ENCODE measurements around the gene TOX2. TPM values are rescaled to one million over a fixed set of nuclear protein-coding genes. Genes with fewer than 3 reads are reported as not detected.

TOX2 gene
- total RNA-seq: 3.9 TPM

- no peak for DNase-seq (ENCODE audit: low spot score)
These were observed at the start of gene TOX2 for GRCh38 chr20:43914311-43915210. TSS of gene TOX2 (plus strand) at chr20:43914852. CDS start at chr20:43914892, 40 bp downstream.

- DNase-seq (ENCODE audit: low spot score): no peak
These were observed 46.6 kb upstream of the TOX2 start for GRCh38 chr20:43868091-43868490.

- no peak for DNase-seq (ENCODE audit: low spot score)
These were observed 44.2 kb upstream of the TOX2 start for GRCh38 chr20:43870484-43870883.

GRCh38 chr20:43878776-43879175 is 35.9 kb upstream of the TOX2 start:
- DNase-seq (ENCODE audit: low spot score): no peak

- DNase-seq (ENCODE audit: low spot score): no peak
These were observed 20.7 kb upstream of the TOX2 start for GRCh38 chr20:43893930-43894329.

- no peak for DNase-seq (ENCODE audit: low spot score)
These were observed 20.2 kb upstream of the TOX2 start for GRCh38 chr20:43894491-43894890.

- no peak for DNase-seq (ENCODE audit: low spot score)
These were observed 19.4 kb upstream of the TOX2 start for GRCh38 chr20:43895235-43895634.

GRCh38 chr20:43899274-43900120 is 15.2 kb upstream of the TOX2 start:
- no peak for DNase-seq (ENCODE audit: low spot score)

- no peak for DNase-seq (ENCODE audit: low spot score)
These were observed 14.6 kb upstream of the TOX2 start for GRCh38 chr20:43900121-43900466.

GRCh38 chr20:43900496-43900895 is 14.2 kb upstream of the TOX2 start:
- DNase-seq (ENCODE audit: low spot score): no peak

- no peak for DNase-seq (ENCODE audit: low spot score)
These were observed 13.4 kb upstream of the TOX2 start for GRCh38 chr20:43901296-43901695.

GRCh38 chr20:43903953-43904826 is 10.5 kb upstream of the TOX2 start:
- no peak for DNase-seq (ENCODE audit: low spot score)

- no peak for DNase-seq (ENCODE audit: low spot score)
These were observed 9.8 kb upstream of the TOX2 start for GRCh38 chr20:43904827-43905177.

- no peak for DNase-seq (ENCODE audit: low spot score)
These were observed 8.1 kb upstream of the TOX2 start for GRCh38 chr20:43906505-43907034.

- no peak for DNase-seq (ENCODE audit: low spot score)
These were observed 5.4 kb upstream of the TOX2 start for GRCh38 chr20:43909211-43909610.

- no peak for DNase-seq (ENCODE audit: low spot score)
These were observed 4.9 kb upstream of the TOX2 start for GRCh38 chr20:43909720-43910119.

- DNase-seq (ENCODE audit: low spot score): no peak
These were observed 4.1 kb upstream of the TOX2 start for GRCh38 chr20:43910564-43910963.

GRCh38 chr20:43911066-43911465 is 3.6 kb upstream of the TOX2 start:
- no peak for DNase-seq (ENCODE audit: low spot score)

GRCh38 chr20:43913291-43914025 is 1.2 kb upstream of the TOX2 start:
- DNase-seq (ENCODE audit: low spot score): no peak

- DNase-seq (ENCODE audit: low spot score): no peak
These were observed 790 bp downstream of the TOX2 start for GRCh38 chr20:43915211-43916072.
